GM21367 (cell line): ENCODE measurements around the gene PRAME.
"Not testable (repeated sequence)": the region's sequence is repeated elsewhere in the genome, so short reads cannot be mapped to it uniquely, and the experiment has no call there.

ENCODE experiments used
- ATAC-seq: cut with Tn5 transposase; IDR thresholded peaks from one replicate; pipeline ENCODE4 v1.9.1; 2021; ENCODE audit not compliant: unreplicated experiment

Gene PRAME

GRCh38 chr22:22558972-22559603, at the start of gene PRAME:
Gene PRAME (minus strand): TSS chr22:22559265. CDS start chr22:22556832, 2,433 bp downstream.
- no peak for ATAC-seq

- ATAC-seq = not testable (repeated sequence)
Observed at GRCh38 chr22:22608022-22608421, 49.0 kb upstream of the PRAME start.

GRCh38 chr22:22605074-22605404, 46.0 kb upstream of the PRAME start:
- no peak for ATAC-seq

DNA sequence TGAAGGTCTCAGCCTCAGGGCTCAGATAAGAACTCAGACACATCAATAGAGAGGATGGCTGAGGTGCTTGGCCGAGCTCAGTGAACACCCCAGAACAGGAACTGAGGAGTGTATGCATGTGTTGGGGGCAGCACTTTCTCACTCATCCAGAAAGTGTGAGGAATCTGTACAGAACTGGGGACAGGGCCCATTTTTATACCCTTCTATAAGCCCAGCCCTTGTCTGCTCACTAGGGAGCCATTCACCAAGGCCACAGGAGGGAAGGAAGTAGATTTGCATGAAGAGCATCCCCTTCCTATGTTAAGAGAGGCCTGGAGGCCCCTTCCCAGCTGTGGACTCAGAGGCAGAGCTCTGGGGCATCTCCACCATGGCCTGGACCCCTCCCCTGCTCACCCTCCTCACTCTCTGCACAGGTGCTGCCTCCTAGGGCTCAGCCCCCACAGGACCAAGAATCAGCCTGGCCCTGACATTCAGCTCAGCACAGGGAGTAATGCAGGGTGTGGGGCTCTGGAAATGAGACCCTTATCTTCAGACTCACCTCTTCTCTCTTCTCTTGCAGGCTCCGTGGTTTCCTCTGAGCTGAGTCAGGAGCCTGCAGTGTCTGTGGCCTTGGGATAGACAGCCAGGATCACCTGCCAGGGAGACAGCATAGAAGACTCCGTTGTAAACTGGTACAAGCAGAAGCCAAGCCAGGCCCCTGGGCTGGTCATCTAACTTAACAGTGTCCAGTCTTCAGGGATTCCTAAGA, 45.4 kb upstream of the PRAME start:
- ATAC-seq = no peak

DNA sequence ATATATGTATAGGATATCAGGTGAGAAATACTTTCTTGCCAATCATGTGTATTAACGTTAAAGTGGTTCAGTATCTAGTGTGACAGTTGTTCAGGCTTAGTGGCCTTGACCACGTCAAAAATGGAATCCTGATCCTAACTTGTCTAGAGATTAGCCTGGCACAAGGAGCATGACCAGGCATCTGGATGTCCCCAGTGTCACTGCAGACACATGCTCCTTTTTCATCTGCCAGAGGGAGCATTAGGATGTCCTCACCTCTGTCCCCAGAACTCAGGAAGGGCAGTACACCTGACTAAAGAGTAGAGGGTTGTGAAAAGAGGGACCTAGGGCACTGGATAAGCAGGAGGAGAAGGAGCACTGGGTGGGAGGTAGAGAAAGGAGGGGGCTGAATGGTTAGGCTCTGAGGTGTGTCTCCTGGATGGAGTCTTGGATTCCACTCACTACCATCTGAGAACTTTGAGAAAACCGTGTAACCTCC, 44.4 kb upstream of the PRAME start:
- no peak for ATAC-seq

DNA sequence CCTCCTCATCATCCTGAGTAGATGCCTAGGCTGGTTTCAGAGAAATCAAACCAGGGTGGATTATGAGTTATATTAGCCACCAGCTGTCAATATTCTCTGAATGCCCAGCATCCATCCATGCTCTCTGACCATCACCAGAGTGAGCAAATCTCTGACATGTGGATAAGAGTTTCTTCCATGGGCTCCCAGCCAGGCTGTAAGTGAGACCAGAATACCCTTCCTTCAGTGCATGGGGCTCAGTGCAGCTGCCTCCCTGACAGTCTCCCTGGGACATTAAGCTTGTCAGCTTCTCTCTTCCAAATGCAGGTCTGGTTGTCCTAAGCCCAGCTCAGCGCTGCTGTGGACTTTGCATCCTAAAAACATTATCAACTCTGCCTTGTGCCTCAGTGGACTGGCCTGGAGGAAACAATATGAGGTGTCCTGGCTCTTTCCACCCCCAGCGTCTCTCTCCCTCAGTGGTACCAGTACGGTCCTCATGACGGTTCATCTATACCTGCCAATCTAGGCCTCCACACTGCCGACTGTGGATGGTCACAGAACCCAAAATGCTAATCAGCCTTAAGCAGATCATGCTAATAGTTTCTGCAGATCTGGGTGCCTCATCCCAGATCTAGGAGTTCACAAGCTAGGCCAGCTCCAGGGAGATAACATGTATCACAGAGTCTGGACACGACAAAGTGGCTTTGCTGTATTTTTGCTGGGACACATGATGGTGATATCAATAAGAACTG, 41.6 kb upstream of the PRAME start:
- ATAC-seq = no peak

DNA sequence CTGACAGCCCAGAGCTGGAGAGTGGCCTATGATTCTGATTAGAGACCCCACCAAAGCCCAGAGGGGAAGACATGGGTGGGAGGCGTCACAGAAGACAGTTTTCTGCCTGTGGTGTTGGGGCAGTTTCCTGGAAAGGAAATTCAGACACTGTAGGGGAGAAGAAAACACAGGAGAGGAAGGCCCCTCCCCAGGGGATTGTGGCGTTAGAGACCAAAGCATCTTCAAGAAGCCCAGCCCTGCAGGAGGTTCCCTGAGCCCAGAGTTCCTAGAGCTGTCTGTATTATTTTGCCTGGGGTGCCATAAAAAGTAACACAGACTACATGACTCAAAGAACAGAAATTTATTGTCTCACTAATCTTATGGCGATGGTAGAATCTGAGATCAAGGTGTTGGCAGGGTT, 40.2 kb upstream of the PRAME start:
- ATAC-seq = no peak

DNA sequence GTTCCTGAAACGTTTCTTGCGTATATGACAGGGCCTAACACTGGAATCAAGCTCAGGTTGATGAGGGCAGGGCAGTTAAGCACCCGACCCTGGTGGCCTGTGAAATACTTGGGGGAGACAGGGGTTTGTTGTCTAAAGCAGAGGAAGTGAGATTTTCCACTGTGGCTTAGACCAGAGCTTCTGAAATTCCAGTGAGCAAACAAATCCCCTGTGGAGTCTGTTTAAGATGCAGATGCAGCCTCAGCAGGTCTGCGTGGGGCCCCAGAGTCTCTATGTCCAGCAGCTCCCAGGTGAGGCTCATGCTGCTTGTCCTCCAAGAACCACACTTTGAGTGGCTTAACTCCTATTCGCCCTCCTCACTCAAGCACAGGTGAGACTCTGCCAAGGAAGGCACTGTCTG, 39.1 kb upstream of the PRAME start:
- no peak for ATAC-seq

- no peak for ATAC-seq
Observed at GRCh38 chr22:22595001-22595835, 36.2 kb upstream of the PRAME start.

- no peak for ATAC-seq
Observed at GRCh38 chr22:22593964-22594656, 35.0 kb upstream of the PRAME start.

DNA sequence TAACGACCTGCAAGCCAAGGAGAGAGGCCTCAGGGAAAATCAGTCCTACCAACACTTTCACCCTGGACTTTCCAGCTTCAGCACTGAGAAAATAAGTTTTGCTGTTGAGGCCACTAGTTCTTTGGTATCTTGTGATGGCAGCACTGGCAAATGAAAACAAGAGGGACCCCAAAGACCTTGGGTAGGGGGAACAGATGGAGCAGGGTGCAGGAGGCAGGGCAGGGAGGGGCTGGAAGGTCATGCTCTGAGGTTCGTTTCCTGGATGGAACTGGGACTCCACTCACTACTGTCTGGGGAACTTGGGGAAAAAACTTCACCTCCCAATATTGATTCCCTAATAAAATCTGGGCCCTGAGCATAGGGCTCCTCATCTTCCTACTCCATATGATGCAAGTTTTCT, 34.2 kb upstream of the PRAME start:
- no peak for ATAC-seq

DNA sequence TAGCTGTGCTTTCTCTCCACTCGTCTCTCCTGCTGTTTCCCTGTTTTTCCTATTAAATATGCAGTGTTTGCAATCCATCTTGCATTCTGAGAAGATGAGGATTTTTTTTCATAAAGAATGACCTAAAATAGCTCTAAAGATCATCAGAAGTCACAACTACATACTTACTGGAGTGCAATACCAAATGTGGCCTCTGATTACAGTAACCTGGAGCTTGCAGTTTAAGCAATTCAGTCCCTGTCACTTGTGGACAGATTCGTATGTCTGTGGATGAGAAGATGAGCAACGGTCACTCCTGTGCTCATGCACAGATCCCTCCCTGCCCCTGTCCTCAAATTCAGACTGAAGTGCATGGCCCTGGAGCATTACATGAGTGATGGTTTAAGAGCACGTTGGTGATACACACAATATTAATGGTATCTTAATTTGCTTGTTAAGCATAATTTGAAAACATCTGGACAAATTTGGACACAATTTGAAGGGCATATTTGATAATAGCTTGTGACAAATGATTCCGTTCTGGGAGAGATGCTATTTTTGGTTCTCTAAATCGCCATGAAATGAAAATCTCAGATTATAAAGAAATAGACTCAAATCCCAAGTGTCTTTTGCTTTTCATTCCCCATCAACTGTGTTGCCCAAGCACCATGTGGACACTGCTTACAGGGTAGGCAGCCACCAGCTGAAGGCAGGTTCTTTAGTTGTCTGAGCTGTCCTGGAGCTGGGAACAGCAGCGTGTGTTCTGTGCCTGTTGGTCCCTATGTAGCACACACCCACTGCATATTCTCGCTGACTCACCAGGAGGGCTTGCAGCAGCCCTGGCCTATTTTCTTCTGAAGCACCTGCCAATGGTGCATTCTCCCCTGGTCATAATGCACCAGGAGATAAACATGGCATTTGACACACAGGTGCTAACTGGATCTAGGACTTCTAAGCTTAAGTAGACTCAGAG, 32.6 kb upstream of the PRAME start:
- ATAC-seq = no peak

- no peak for ATAC-seq
Observed at GRCh38 chr22:22590136-22590891, 31.2 kb upstream of the PRAME start.

GRCh38 chr22:22588485-22589164, 29.6 kb upstream of the PRAME start:
- ATAC-seq = no peak

- ATAC-seq = no peak
Observed at GRCh38 chr22:22587577-22588188, 28.6 kb upstream of the PRAME start.

- no peak for ATAC-seq
Observed at GRCh38 chr22:22584722-22585121, 25.7 kb upstream of the PRAME start.

- ATAC-seq = no peak
Observed at GRCh38 chr22:22583030-22583429, 24.0 kb upstream of the PRAME start.

DNA sequence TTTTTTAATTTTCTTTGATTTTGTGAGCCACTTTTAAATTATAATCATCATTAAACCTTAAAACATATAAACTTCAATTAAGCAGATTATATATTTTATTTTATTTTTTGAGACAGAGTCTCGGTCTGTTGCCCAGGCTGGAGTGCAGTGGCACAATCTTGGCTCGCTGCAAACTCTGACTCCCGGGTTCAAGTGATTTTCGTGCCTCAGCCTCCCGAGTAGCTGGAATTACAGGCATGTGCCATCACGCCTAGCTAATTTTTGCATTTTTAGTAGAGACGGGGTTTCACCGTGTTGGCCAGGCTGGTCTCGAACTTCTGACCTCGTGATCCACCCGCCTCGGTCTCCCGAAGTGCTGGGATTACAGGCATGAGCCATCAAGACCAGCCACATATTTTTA, 22.5 kb upstream of the PRAME start:
- ATAC-seq = not testable (repeated sequence)
